ENCODE measurements around the gene KCNH4. TPM values are rescaled to one million over a fixed set of nuclear protein-coding genes. Genes with fewer than 3 reads are reported as not detected.

The KCNH4 gene
- total RNA-seq, 1 donor from 2014 or later, result 2.3 TPM

DNA sequence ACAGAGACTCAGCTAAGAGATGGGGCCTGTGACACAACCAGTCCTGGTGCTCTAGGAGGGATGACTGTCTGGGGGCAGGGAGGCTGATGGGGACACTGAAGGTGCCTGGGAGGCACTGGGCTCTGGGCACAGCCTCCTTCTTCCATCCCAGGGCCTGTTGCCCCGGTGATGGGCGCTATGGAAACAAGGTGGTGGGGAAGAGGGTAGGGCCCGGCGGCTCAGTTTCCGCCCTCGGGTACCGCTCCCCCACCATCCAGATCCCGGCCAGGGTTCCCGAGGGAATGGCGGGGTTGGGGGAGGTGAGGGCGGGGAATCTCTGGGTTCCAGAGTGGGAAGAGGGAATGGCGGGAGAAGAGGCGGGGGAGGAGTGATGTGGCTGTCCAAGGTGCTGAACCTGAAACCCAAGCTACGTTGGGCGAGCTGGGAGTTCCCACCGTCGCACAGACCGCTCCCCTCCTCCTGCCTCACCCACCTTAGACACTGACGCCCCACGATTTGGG is 981 bp downstream of the KCNH4 start:
- intact Hi-C loops (cut with micrococcal nuclease), result loop anchor here (2.0 to 10.0 kb wide), 4 partner anchors 68 to 215 kb away; partner anchors contain the start of genes CNP, DHX58 and STAT5A
- Mint-ChIP-seq H3K4me3 (peak overlapping the region; percentile 70), H3K9me3 (no peaks in the 10 kb centered on the region), H3K27me3 (peaks cover 25% of the 10 kb centered on the region), H3K27ac (no peak overlapping the region), H3K36me3 (ENCODE audit: low read depth) (peaks cover 3% of the 10 kb centered on the region), H3K4me1 (peaks cover 40% of the 10 kb centered on the region)
- peak; percentile 79 for DNase-seq

DNA sequence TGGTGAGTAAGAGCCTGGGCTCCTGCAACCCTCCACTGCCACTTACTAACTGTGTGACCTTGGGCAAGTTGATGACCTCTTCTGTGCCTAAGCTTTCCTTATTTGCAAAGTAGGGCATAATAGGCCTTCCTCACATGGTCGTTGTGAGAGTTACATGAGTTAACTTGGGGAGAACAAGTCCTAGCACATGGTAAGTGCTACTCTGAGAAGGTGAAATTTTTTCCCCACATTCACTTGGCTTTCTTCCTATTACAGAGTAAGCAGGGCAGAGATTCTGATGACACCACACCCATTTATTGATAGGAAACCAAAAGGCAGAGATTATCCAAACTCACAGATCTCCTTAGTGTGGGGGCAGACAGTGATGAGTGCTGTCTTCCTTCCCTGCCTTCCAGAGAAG is 1.6 kb downstream of the KCNH4 start:
- peaks cover 3% of the 10 kb centered on the region for H3K36me3 Mint-ChIP-seq (ENCODE audit: low read depth)
- H3K4me3 Mint-ChIP-seq, result no peak overlapping the region
- no peak overlapping the region for H3K27ac Mint-ChIP-seq
- peaks cover 25% of the 10 kb centered on the region for H3K27me3 Mint-ChIP-seq
- DNase-seq, result peak; percentile 55
- H3K4me1 Mint-ChIP-seq, result peaks cover 38% of the 10 kb centered on the region
- no peaks in the 10 kb centered on the region for H3K9me3 Mint-ChIP-seq
- intact Hi-C loops (cut with micrococcal nuclease), result no loop called here

DNA sequence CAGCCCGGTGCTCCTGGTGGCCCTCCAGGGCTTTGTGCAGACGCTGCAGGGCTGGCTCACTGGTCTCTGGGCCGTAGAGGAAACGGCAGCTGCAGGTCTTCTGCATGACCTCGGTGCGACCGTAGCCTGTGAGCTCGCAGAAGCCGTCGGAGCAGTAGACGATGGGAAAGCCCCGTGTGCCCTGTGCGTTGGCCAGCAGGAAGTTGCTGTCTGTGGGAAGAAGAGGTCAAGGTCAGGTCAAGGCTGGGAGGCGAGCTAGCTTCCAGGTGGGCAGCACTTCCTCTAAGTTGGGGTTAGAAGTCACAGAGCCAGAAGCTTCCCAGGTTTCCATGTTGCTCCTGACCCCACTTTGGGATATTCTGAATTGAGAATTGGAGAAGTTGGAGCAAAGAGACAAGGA is 2.1 kb downstream of the KCNH4 start:
- Mint-ChIP-seq H3K4me3 (peak overlapping the region; percentile 49), H3K36me3 (ENCODE audit: low read depth) (peaks cover 3% of the 10 kb centered on the region), H3K4me1 (peaks cover 37% of the 10 kb centered on the region), H3K9me3 (no peaks in the 10 kb centered on the region), H3K27ac (peak overlapping the region; percentile 39), H3K27me3 (peaks cover 25% of the 10 kb centered on the region)
- peak; percentile 70 for DNase-seq
- intact Hi-C loops (cut with micrococcal nuclease), result no loop called here

DNA sequence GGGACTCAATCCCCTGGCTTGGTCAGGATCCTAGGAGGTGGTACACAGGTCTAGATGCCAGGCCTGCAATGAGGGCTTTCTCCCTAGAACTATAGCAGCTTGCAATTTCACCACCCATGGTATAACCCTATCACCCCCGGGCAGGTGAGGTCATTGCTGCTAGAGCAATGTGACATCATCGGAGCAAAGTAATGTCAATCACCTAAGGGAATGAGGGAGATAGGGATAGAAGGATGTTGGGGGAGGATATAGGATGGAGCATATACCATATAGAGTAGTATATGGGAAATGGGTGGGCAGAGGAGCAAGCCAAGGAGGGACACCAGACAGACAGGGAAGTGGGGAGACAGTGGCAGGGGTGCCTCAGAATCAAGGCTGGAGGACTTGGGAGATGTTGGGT is 3.3 kb downstream of the KCNH4 start:
- Mint-ChIP-seq H3K4me1 (peaks cover 29% of the 10 kb centered on the region), H3K27ac (no peak overlapping the region), H3K36me3 (ENCODE audit: low read depth) (peaks cover 3% of the 10 kb centered on the region), H3K4me3 (no peak overlapping the region), H3K9me3 (no peaks in the 10 kb centered on the region), H3K27me3 (peaks cover 25% of the 10 kb centered on the region)
- intact Hi-C loops (cut with micrococcal nuclease), result no loop called here
- DNase-seq, result no peak

DNA sequence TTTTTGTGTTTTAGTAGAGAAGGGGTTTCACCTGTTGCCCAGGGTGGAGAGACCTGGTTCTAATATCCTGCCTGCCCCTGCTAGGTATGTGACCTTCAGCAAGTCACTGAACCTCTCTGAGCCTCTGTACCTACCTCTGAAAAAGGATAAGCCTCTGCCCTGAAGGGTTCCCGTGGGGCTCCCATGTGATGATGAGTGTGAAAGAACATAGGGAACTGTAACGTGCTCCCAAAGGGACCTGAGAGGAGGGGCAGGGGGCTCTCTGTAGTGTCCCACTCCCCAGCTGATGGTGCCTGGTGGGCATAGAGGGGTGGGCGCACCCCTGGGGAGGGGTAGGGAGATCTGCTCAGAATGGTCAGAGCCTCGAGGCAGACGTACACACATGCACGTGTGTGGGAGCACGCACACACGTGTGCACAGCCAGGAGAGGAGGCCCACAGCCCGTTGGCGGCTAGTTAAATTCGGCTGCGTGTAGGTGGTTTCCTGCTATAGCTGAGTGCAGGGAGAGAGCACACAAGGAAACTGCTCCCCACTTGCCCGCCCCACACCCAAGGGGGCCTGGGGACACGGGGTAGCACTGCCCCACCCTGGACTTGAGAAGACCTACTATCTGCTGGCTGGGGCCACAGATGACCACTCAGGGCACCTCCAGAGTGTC is 6.7 kb downstream of the KCNH4 start:
- no peak for DNase-seq
- Mint-ChIP-seq H3K36me3 (ENCODE audit: low read depth) (peaks cover 3% of the 10 kb centered on the region), H3K9me3 (no peaks in the 10 kb centered on the region), H3K4me3 (no peak overlapping the region), H3K27ac (no peak overlapping the region), H3K27me3 (peaks cover 11% of the 10 kb centered on the region), H3K4me1 (peaks cover 15% of the 10 kb centered on the region)
- intact Hi-C loops (cut with micrococcal nuclease), result no loop called here

DNA sequence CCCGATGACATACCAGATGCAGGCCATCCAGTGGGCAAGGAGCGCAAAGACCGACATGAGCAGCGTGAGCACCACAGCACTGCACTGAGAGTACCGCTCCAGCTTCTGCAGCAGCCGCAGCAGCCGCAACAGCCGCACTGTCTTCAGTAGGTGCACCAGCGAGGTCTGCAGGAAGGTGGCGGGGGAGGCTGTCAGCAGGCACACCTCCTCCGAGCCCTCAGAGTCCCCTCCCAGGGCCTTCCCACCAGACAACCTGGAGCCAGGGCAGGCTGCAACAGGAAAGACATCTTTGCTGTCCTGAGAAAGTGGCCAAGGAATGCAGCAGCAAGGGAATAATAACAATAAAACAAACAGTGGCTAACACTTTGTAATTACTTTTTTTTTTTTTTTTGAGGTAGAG is 9.1 kb downstream of the KCNH4 start:
- DNase-seq, result no peak
- peaks cover 4% of the 10 kb centered on the region for H3K4me1 Mint-ChIP-seq
- no peaks in the 10 kb centered on the region for H3K9me3 Mint-ChIP-seq
- no peaks in the 10 kb centered on the region for H3K36me3 Mint-ChIP-seq (ENCODE audit: low read depth)
- H3K4me3 Mint-ChIP-seq, result no peak overlapping the region
- H3K27me3 Mint-ChIP-seq, result peaks cover 2% of the 10 kb centered on the region
- intact Hi-C loops (cut with micrococcal nuclease), result no loop called here
- no peak overlapping the region for H3K27ac Mint-ChIP-seq

DNA sequence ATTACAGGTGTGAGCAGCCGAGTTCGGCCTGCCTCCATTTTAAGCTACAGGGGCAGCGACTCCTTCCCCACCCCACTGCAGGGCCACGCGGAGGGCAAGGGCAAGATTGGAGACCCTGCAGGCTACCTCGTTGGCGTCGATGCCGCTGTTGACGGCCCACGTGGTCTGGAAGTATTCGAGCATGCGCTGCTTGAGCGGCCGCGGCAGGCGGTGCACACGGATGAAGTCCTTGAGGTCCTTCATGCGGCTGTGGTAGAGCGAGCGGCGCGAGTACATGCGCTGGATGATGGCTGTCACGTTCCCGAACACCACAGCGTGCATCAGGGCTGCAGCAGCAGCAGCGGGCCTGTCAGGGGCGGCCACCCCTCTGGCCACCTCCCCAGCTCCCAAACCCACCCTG is 11.6 kb downstream of the KCNH4 start:
- Mint-ChIP-seq H3K4me3 (no peak overlapping the region), H3K36me3 (ENCODE audit: low read depth) (no peaks in the 10 kb centered on the region), H3K27ac (no peak overlapping the region), H3K9me3 (no peaks in the 10 kb centered on the region), H3K4me1 (no peaks in the 10 kb centered on the region), H3K27me3 (peaks cover 2% of the 10 kb centered on the region)
- intact Hi-C loops (cut with micrococcal nuclease), result no loop called here
- no peak for DNase-seq

DNA sequence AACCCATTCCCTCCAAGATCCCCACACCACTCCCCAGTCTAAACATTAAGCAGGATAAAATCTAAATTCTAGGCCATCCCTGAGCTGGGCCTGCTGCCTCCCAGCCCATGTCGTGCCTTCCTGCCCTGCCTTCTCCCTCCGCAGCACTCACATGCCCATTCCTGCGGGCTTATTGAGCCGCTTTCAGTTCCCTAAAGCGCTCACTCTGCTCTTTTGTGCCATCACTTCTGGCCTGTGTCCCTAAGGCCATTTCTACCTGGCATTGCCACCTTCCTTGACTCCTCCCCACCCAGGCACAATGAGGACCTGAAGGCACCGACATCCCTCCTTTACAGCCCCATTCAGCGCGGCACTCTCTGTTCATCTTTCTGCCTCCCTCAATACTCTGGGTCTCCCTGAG is 13.1 kb downstream of the KCNH4 start:
- H3K27ac Mint-ChIP-seq, result no peak overlapping the region
- H3K4me1 Mint-ChIP-seq, result peaks cover 4% of the 10 kb centered on the region
- no peaks in the 10 kb centered on the region for H3K36me3 Mint-ChIP-seq (ENCODE audit: low read depth)
- H3K4me3 Mint-ChIP-seq, result no peak overlapping the region
- intact Hi-C loops (cut with micrococcal nuclease), result no loop called here
- H3K27me3 Mint-ChIP-seq, result peaks cover 2% of the 10 kb centered on the region
- H3K9me3 Mint-ChIP-seq, result no peaks in the 10 kb centered on the region
- DNase-seq, result no peak

DNA sequence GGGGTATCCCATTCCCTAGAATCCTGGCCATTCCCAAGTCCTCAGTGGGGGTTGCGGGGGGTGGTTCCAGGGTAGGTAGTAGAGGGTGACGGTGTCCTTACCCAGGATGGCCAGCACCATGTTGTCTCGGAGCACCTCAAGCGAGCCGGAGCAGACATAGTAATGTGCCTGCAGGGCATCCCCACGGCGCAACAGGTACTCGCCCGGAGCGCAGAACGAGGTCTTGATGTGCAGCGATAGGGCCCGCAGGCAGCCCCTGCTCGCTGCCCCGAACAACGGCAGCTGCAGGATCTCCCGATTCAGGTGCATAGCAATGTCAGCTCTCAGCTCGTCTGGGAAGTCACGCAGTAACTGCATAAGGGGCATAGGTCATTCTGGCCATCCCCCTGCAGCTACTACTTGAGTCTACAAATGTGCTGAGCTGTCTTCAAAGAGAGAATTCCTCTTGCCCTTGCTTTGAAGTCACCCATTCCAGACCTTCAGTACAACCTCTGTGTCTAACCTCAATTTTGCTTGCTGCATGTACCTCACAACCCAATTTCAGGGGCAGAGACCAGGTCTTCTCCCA is 14.7 kb downstream of the KCNH4 start:
- DNase-seq, result no peak
- Mint-ChIP-seq H3K4me1 (peaks cover 4% of the 10 kb centered on the region), H3K27ac (no peak overlapping the region), H3K4me3 (no peak overlapping the region), H3K36me3 (ENCODE audit: low read depth) (no peaks in the 10 kb centered on the region), H3K9me3 (no peaks in the 10 kb centered on the region), H3K27me3 (peaks cover 2% of the 10 kb centered on the region)
- intact Hi-C loops (cut with micrococcal nuclease), result no loop called here

DNA sequence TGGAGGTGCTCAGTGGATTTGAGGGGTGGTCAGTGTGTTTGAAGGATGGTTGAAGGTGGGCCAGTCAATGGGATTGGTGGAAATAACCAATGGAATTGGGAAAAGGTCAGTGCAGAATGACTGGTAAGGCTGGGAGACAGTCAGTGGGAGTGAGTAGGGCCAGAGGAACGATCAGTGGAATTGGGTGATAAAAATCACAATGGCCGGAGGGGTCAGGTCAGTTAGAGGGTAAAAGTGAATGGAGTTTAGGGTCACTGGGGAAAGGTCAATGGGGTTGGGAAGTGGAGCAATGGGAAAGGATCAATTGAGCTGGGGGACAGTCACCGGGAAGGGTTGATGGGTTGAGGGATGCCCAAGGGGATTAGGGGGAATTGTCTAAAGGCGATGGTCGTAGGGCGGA is 15.2 kb downstream of the KCNH4 start:
- DNase-seq, result no peak
- Mint-ChIP-seq H3K9me3 (no peaks in the 10 kb centered on the region), H3K27me3 (peaks cover 2% of the 10 kb centered on the region), H3K4me3 (no peak overlapping the region), H3K36me3 (ENCODE audit: low read depth) (no peaks in the 10 kb centered on the region), H3K4me1 (peaks cover 4% of the 10 kb centered on the region), H3K27ac (no peak overlapping the region)
- intact Hi-C loops (cut with micrococcal nuclease), result no loop called here

DNA sequence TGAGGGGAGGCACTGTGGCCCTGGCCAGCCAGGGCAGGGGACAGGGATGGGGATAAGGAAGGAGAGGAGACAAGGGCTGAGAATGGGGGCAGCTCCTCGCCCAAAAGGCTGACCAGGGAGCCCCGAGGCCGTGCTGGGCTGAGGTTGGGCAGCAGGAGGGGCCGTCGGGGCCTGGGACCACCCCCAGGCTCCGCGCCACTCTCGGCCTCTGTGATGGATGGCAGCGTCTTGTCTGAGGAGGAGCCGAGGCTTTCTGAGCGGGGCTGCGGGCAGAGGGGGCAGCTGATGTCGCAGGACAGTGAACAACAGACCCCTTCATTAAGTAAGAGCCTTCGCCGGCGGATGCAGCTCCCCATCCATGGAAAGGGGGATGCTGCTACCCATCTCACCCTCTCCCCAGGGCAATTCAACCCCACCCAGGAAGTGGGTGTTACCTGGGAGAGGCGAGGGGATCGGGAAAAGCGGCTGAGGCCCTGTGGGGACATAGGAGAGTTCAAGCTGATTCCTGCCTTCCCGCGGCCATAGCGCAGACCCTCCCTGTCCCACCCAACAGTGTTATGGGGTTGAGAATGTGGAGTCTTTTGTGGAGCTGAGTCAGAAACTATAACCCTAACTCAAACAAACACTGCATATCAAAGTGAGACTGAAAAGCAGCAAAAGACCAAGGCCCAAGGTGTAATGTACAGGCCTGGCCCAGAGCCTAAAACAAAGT is 17.1 kb downstream of the KCNH4 start:
- Mint-ChIP-seq H3K4me1 (peaks cover 4% of the 10 kb centered on the region), H3K36me3 (ENCODE audit: low read depth) (no peaks in the 10 kb centered on the region), H3K9me3 (no peaks in the 10 kb centered on the region), H3K27ac (no peak overlapping the region), H3K4me3 (no peak overlapping the region), H3K27me3 (no peaks in the 10 kb centered on the region)
- intact Hi-C loops (cut with micrococcal nuclease), result no loop called here
- no peak for DNase-seq

DNA sequence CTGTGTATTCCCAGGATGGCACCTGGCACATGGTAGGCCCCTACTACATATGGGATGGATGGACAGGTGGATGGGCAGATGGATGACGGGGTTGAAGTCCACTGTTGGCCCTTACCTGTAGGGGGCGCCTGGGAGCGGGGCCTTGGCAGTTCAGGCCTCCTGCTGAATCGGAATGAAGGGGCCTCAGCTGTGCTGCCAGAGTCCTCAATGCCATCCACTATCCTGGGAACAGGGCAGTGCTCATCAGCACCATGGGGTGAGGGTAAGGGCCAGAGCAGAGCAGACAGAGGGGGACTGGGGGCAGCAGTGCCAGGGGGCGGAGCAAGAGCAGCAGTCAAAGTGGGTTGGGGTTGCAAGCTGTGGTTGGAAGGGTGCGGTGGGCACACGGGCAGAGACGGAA is 17.8 kb downstream of the KCNH4 start:
- no peaks in the 10 kb centered on the region for H3K9me3 Mint-ChIP-seq
- H3K27ac Mint-ChIP-seq, result no peak overlapping the region
- H3K27me3 Mint-ChIP-seq, result no peaks in the 10 kb centered on the region
- intact Hi-C loops (cut with micrococcal nuclease), result no loop called here
- peak; percentile 85 for DNase-seq
- no peak overlapping the region for H3K4me3 Mint-ChIP-seq
- peaks cover 4% of the 10 kb centered on the region for H3K4me1 Mint-ChIP-seq
- no peaks in the 10 kb centered on the region for H3K36me3 Mint-ChIP-seq (ENCODE audit: low read depth)

DNA sequence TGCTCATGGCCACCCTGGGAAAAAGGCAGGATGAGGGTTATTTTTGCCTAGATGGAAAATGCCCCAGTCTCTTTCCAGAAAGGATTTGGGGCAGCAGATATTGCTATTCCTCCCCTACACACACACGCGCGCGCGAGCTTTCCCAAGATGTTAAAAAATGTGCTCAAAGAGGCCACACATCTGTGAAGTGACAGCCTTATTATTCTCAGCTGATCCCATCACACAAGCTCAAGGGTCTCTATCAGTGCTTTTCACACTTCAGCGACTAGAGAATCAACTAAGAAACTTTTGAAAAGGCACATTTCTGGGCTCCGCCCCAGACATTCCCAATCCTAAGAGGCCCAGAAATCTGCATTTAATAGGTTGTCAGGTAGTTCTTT is 20.4 kb downstream of the KCNH4 start:
- Mint-ChIP-seq H3K4me1 (peaks cover 9% of the 10 kb centered on the region), H3K4me3 (no peak overlapping the region), H3K27me3 (no peaks in the 10 kb centered on the region), H3K9me3 (no peaks in the 10 kb centered on the region), H3K36me3 (ENCODE audit: low read depth) (no peaks in the 10 kb centered on the region), H3K27ac (no peak overlapping the region)
- DNase-seq, result no peak
- intact Hi-C loops (cut with micrococcal nuclease), result no loop called here

DNA sequence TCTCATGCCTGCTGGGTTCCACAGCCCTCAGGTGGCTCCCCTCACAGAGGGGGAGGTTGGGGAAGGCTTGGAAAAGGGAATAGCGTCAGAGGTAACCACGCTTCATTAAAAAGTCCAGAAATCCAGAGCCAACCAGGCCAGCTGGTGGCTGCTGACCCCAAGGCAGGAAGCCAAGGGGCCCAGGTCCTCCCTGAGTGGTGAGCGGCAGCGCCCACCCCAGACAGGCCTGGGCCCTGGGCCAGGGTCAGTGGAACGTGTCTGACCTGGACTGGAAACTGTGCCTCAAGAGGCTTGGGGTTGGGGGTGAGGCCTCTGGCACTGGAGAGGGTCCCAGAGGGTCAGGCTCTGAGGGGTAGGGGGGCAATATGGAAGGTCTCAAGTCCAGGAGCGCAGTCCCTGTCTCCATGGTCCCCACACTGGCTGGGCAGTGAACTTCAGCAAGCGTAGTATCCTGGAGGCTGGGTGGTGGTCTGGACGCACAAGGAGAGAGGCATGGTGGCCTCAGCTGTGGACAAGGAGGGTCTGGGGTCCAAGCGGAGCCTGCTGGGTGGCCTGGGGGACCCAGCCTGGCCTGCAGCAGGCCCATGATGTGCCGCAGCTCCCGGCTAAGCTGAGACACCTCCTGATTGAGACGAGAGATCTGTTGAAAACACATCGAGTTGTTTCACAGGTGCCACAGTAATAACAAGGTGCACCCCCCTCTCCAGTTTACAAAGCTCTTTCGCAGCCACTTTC is 21.0 kb downstream of the KCNH4 start:
- intact Hi-C loops (cut with micrococcal nuclease), result no loop called here
- H3K36me3 Mint-ChIP-seq (ENCODE audit: low read depth), result peaks cover under 1% of the 10 kb centered on the region

More for the DNA sequence above, 21.0 kb downstream of the KCNH4 start:
- H3K4me1 Mint-ChIP-seq, result peaks cover 12% of the 10 kb centered on the region
- DNase-seq, result no peak
- no peak overlapping the region for H3K4me3 Mint-ChIP-seq
- H3K27me3 Mint-ChIP-seq, result no peaks in the 10 kb centered on the region
- H3K27ac Mint-ChIP-seq, result peak overlapping the region; percentile 25
- no peaks in the 10 kb centered on the region for H3K9me3 Mint-ChIP-seq
